Measurements from ENCODE around the gene ARL5B.

ARL5B gene

DNA sequence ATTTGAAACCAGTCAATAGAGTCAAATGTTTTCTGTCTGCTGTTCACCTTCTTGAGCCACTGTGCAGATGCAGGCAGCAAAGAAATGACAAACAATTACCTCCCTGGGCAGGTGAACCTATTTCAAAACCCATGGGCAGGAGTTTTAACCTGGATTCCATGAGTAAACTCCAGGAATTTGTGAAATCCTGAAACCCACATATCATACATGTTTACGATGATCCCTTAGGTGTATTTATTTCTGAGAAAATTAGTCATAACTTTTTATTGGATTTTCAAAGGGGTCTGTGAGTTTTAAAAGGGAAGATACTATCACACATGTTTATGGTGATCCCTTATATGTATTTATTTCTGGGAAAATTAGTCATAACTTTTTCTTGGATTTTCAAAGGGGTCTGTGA is 59.8 kb downstream of the ARL5B start:
- no peak for DNase-seq

DNA sequence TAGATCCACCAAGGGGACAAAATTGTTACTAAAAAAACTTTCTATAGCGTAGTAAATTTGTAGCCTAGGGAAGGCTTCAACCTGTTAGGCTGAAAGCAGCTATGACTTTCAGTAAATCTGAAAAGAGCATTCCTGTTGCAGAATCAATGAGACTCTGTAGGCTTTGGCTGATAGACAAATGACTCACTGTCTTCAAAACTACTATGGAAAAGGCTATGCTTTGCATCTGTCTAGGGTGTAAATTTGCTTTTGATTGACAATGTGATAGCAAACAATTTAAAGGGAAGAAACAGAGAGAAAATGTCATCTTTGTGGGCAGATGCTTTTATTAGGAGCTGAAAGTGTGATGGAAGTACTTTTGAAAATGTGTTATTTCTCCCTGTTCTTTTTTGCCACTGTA is 60.6 kb downstream of the ARL5B start:
- DNase-seq, result no peak

DNA sequence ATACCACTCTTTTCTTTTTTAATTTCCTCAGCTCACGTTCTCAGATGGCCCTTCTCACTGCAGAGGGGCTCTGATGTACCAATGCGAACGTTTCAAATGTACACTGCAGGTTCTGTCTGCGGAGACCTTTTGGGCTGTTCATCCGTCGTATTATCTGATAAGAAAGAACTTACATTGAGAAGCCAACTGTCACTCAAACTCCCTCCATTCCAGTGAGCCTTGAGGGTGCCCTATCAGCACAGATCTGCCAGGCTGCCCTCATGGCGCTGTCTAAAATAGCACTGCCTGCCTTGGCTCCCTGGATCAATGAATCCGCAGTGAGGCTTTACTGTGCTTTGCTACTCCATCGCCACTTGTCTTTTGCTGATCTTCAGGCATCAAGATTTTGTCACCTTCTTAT is 61.8 kb downstream of the ARL5B start:
- no peak for DNase-seq

DNA sequence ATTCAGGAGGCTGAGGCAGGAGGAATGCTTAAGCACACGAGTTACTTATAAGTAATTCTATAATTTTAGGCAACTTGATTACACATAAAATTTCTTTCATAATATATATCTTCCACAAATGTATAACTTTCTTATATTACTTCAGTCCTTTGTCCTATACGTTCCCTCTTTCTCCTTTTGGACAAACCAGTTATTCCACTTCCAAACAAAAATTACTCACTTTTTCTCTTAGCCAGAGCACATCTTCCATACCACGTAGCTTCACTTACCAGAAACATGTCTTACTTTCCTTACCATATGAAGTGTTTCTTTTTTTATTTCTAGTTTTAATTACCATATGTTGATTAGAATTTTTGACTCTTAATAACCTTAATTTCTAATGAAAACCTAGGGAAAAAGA is 64.6 kb downstream of the ARL5B start:
- DNase-seq, result no peak
